ENCODE data around the gene SLC39A11. TPM values are rescaled to one million over a fixed set of nuclear protein-coding genes. Genes with fewer than 3 reads are reported as not detected.
A peak's percentile ranks its signal among the peaks of the same experiment; 100 is the strongest.

SLC39A11 gene
- total and polyA plus RNA-seq, 2 of the 13 experiments (the other 11 are each of a cell fraction or from before 2014, with no cell fraction given) = 17.2 to 31.5 TPM

- TF ChIP-seq KDM6A (CRISPR knock-in tag; IDR thresholded peaks at IDR 0.05; ENCODE audit: low read depth) (0 out of 2 replicates have a peak, but pooled peaks have one; percentile 22), ASH2L (IDR thresholded peaks at IDR 0.05; ENCODE audit: insufficient read length, low read depth, low read length) (peak; percentile 39), TEAD3 (CRISPR knock-in tag; optimal IDR thresholded peaks at IDR 0.05; ENCODE audit: borderline replicate concordance) (peak; percentile 29), ZFAT (CRISPR knock-in tag; conservative IDR thresholded peaks at IDR 0.05) (no peak), FUBP1 (CRISPR knock-in tag; IDR thresholded peaks at IDR 0.05; ENCODE audit: borderline replicate concordance) (no peak), PBX3 (CRISPR knock-in tag; IDR thresholded peaks at IDR 0.05; ENCODE audit: borderline replicate concordance) (no peak), USF2 (IDR thresholded peaks at IDR 0.05; ENCODE audit: low read depth, low read length) (no peak; the same call in 1 of the 2 replicates), USF2 (CRISPR knock-in tag; IDR thresholded peaks at IDR 0.05; ENCODE audit: borderline replicate concordance) (no peak), ZNF687 (CRISPR knock-in tag; IDR thresholded peaks at IDR 0.05) (no peak), KLF6 (CRISPR knock-in tag; IDR thresholded peaks at IDR 0.05) (no peak), RFX5 (IDR thresholded peaks at IDR 0.05; ENCODE audit: low read depth, low read length) (no peak), ZBTB20 (CRISPR knock-in tag; IDR thresholded peaks at IDR 0.05; ENCODE audit: borderline replicate concordance, low read depth) (no peak), MTA3 (CRISPR knock-in tag; IDR thresholded peaks at IDR 0.05) (no peak), SP1 (IDR thresholded peaks at IDR 0.05) (no peak), SP1 (CRISPR knock-in tag; IDR thresholded peaks at IDR 0.05) (no peak), ESRRA (CRISPR knock-in tag; IDR thresholded peaks at IDR 0.05; ENCODE audit: low read depth) (no peak), HNRNPL (IDR thresholded peaks at IDR 0.05; ENCODE audit: low read depth, low read length) (no peak), HIVEP1 (CRISPR knock-in tag; IDR thresholded peaks at IDR 0.05) (no peak), TRAFD1 (CRISPR knock-in tag; IDR thresholded peaks at IDR 0.05; ENCODE audit: borderline replicate concordance) (no peak), RXRB (CRISPR knock-in tag; IDR thresholded peaks at IDR 0.05; ENCODE audit: borderline replicate concordance) (peak; percentile 67; the same call in 1 of the 2 replicates)
Measured at GRCh38 chr17:72749119-72749572, 343.3 kb downstream of the SLC39A11 start (continued).

All from HepG2 (cell line).